Measurements from ENCODE around the gene RFX4. TPM values are rescaled to one million over a fixed set of nuclear protein-coding genes. Genes with fewer than 3 reads are reported as not detected.

Gene RFX4
- total RNA-seq, 2 donors from 2014 or later = 10.6 TPM; not detected in 1

GRCh38 chr12:106647793-106648514 lies 65.2 kb downstream of the RFX4 start:
- Histone ChIP-seq H3K4me1 (replicated peaks) (no peaks in the 10 kb centered on the region), H3K4me3 (no peak overlapping the region), H3K9me3 (no peaks in the 10 kb centered on the region), H3K36me3 (no peaks in the 10 kb centered on the region), H3K27me3 (replicated peaks; ENCODE audit: insufficient read depth) (no peaks in the 10 kb centered on the region), H3K27ac (no peak overlapping the region)
- TF ChIP-seq CTCF (IDR thresholded peaks at IDR 0.05) = no peak
- TF ChIP-seq POLR2A (IDR thresholded peaks at IDR 0.05) = no peak
- TF ChIP-seq POLR2AphosphoS5 (IDR thresholded peaks at IDR 0.05) = no peak
- WGBS = 81% methylated on average over 12 of the region's 12 CpGs
- intact Hi-C loops (cut with DNase I) = no loop called here
- no peak for DNase-seq (ENCODE audit: low spot score)

GRCh38 chr12:106648736-106649135 lies 65.9 kb downstream of the RFX4 start:
- Histone ChIP-seq H3K27me3 (replicated peaks; ENCODE audit: insufficient read depth) (no peaks in the 10 kb centered on the region), H3K36me3 (no peaks in the 10 kb centered on the region), H3K4me1 (replicated peaks) (no peaks in the 10 kb centered on the region), H3K9me3 (no peaks in the 10 kb centered on the region), H3K4me3 (no peak overlapping the region), H3K27ac (no peak overlapping the region)
- no peak for TF ChIP-seq POLR2AphosphoS5 (IDR thresholded peaks at IDR 0.05)
- no peak for TF ChIP-seq CTCF (IDR thresholded peaks at IDR 0.05)
- no peak for TF ChIP-seq POLR2A (IDR thresholded peaks at IDR 0.05)
- intact Hi-C loops (cut with DNase I) = no loop called here
- DNase-seq (ENCODE audit: low spot score) = no peak
- 52% methylated on average over 2 of the region's 2 CpGs for WGBS

GRCh38 chr12:106651552-106651951 lies 68.7 kb downstream of the RFX4 start:
- Histone ChIP-seq H3K4me1 (replicated peaks) (no peaks in the 10 kb centered on the region), H3K27me3 (replicated peaks; ENCODE audit: insufficient read depth) (no peaks in the 10 kb centered on the region), H3K9me3 (no peaks in the 10 kb centered on the region), H3K27ac (no peak overlapping the region), H3K4me3 (no peak overlapping the region), H3K36me3 (no peaks in the 10 kb centered on the region)
- TF ChIP-seq CTCF (IDR thresholded peaks at IDR 0.05) = no peak
- no peak for DNase-seq (ENCODE audit: low spot score)
- intact Hi-C loops (cut with DNase I) = no loop called here
- WGBS = 52% methylated on average over 2 of the region's 2 CpGs

GRCh38 chr12:106652510-106653015 lies 69.8 kb downstream of the RFX4 start:
- H3K9me3 ChIP-seq = no peaks in the 10 kb centered on the region
- no peaks in the 10 kb centered on the region for H3K4me1 ChIP-seq (replicated peaks)
- intact Hi-C loops (cut with DNase I) = no loop called here
- H3K36me3 ChIP-seq = no peaks in the 10 kb centered on the region
- WGBS = 93% methylated on average over 7 of the region's 7 CpGs
- TF ChIP-seq POLR2A (IDR thresholded peaks at IDR 0.05) (no peak), CTCF (IDR thresholded peaks at IDR 0.05) (no peak), POLR2AphosphoS5 (IDR thresholded peaks at IDR 0.05) (no peak)
- no peak overlapping the region for H3K4me3 ChIP-seq
- DNase-seq (ENCODE audit: low spot score) = no peak
- H3K27me3 ChIP-seq (replicated peaks; ENCODE audit: insufficient read depth) = no peaks in the 10 kb centered on the region
- H3K27ac ChIP-seq = no peak overlapping the region

GRCh38 chr12:106655577-106655976 lies 72.8 kb downstream of the RFX4 start:
- H3K27me3 ChIP-seq (replicated peaks; ENCODE audit: insufficient read depth) = peaks cover 2% of the 10 kb centered on the region
- no peak overlapping the region for H3K4me3 ChIP-seq
- H3K9me3 ChIP-seq = no peaks in the 10 kb centered on the region
- 92% methylated on average over 3 of the region's 3 CpGs for WGBS
- no peaks in the 10 kb centered on the region for H3K4me1 ChIP-seq (replicated peaks)
- no peak for DNase-seq (ENCODE audit: low spot score)
- TF ChIP-seq CTCF (IDR thresholded peaks at IDR 0.05) (no peak), POLR2A (IDR thresholded peaks at IDR 0.05) (no peak), POLR2AphosphoS5 (IDR thresholded peaks at IDR 0.05) (no peak)
- H3K27ac ChIP-seq = no peak overlapping the region
- intact Hi-C loops (cut with DNase I) = no loop called here
- H3K36me3 ChIP-seq = no peaks in the 10 kb centered on the region
